Lung microvascular endothelial cell (primary cell): Measurements from ENCODE around the gene TSPAN3. TPM values are rescaled to one million over a fixed set of nuclear protein-coding genes. Genes with fewer than 3 reads are reported as not detected.
A peak's percentile ranks its signal among the peaks of the same experiment; 100 is the strongest.

Source experiments
- DNase-seq, 2 donors: peaks; one replicate each; pipeline versions ENCODE4 v3.0.0 to v3.0.0-alpha.2; 2010; ENCODE audit warnings: low read depth in 2 of 2
- total RNA-seq: library from RNA; depleted of rRNA; stranded (reverse); fragments of >200 nt; gene quantifications from 2 replicates; pipeline ENCODE4 v1.2.1, GENCODE V29; 2014

TSPAN3 gene
- total RNA-seq, 1 donor from 2014 or later, result 170 TPM

DNA sequence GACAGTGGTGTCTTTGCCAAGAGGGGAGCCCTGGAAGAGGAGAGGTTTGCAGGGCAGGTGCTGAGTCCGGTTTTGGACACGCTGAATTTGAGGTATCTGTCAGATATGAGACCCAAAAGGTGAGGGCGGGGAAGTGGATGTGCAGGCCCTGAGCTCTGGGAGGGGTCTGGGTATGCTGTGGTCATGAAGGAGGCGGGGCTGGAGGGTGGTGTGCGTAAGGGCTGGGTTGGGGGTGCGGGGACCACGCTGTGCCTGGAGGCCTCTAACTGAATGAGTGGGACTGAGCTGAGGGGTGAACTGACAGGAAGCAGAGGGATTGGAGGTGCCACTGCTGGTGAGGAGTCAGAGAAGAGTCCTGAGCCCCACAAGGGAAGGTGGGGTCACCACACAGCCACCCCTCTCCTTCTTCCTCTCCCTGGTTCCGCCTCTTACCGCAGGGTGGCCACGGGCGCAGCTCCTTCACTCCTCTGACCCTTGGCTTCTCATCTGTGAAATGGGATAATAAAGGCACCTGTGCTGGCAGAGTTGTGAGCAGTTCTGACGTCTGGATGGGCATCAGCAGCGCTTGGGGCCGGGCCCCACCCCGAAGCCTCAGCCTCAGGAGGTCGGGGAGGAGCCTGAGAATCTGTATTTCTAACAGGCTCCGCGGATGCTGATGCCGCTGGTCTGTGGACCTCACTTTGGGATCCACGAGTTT lies 47.2 kb downstream of the TSPAN3 start:
- no peak for DNase-seq

DNA sequence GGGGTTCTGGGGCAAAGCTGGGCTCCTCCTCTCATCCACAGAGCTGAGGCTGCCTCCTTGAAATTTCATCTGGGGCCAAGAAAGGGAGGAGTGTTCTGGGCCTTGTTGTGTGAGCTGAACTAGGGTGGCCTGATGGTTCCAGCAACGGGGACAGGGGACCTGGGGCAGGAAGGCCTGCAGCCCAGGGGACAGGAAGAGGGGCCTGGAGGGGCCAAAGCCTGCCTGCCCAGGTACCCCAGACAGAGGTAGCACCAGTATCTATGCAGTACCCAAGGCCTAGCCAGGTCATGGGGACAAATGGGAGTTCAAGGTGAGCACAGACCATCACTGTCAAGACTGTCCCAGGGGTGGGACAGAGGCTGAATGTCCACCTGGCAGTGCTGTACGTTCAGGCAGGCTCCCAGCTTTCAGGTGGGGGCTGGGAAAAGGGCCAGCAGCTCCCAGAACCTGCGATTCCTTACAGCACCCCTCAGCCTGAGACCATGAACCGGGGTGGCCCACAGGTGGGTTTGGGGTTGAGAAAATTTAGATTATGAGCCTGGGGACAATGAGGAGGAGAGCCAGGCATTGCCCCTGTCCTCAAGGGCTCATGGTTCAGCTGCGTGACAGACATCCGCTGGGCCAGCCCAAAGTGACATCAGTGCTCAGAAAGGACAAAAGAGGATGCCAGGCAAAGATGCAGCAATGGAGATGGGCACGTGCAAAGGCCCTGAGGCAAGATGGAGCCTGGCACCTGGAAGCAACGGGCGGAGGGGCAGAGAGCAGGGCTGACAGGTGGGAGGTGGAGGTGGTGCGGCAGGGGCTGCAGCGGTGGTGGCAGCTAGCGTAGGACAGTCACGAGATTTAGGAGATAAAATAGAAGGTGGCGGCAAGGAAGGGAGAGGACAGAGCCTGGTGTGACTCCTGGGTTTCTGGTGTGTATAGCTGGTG lies 48.0 kb downstream of the TSPAN3 start:
- no peak for DNase-seq

DNA sequence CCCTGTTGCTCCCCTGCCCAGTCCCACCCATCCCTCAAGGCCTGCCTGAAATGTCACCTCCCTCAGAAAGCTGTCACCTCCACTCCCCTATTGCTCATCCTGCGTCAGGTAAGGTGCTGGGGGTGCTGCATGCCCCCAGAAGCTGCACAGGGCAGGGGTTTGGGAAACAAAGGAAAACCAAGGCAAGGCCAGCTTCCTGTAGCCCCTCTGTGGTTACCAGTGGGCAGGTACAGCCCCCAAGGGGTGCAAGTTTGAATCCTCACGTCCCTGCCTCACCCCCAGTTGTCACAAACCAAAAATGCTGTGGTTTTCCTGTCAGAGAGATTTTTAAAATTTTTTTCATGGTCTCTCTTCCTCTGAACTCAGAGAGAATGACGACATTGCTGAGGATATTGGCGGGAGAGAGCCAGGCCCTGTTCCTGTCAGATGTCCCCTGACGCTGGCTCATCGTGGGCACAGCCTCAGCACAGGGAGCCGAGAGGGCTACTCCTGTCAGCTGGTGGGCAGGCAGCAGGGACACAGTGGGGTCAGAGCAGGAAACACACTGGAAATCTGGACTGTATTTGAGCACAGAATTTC lies 49.0 kb downstream of the TSPAN3 start:
- peak; percentile 78 to 91 for DNase-seq

DNA sequence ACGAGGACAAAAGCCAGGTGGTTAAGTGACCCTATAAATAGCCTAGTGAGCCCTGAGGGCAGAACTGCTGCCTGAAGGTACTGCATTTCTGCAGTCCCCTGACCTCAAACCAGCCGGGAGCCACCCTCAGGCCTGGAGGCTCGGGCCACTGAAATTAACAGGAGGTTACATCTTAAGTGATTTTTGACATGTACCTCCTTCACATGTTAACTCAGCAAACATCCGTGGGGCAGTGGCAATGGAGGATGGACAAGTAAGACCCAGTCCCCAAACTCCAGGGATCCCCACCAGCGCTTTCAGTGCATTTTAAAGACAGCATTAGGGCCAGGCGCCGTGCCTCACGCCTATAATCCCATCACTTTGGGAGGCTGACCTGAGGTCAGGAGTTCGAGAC lies 49.8 kb downstream of the TSPAN3 start:
- no peak for DNase-seq

DNA sequence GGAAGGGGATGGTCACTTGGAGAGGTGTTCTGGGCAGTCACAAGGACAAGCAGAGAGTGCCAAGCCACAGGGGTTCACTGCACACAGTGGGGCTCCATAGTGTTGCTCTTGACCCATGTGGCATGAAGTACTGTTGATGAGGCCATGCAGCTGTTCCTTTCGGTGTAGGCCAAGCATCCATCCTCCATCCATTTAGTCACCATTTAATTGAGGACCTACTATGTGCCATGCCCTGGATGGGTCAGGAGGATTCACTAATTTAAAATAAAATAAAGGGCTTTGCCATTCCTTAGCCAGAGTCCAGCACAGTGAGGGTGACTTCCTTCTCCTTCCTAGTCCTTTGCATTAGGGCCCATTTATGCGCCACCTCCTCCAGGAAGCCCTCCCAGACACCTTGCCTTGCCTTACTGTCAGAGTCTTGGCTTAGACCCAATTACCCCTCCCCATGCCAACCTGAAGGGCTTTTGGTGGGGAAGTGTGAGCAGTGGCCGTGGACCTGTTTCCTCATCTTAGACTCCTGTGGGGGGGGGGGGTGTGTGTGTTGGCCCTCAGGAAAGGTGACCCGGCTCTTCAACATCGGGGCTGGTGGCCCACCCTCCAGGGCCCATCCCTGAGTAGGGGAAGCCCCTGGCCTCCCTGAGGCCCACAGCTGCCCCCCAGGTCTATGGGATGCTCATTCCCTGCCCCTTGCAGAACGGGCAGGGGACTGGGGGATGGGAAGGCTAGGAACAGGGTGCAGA lies 50.4 kb downstream of the TSPAN3 start:
- DNase-seq, result no peak

DNA sequence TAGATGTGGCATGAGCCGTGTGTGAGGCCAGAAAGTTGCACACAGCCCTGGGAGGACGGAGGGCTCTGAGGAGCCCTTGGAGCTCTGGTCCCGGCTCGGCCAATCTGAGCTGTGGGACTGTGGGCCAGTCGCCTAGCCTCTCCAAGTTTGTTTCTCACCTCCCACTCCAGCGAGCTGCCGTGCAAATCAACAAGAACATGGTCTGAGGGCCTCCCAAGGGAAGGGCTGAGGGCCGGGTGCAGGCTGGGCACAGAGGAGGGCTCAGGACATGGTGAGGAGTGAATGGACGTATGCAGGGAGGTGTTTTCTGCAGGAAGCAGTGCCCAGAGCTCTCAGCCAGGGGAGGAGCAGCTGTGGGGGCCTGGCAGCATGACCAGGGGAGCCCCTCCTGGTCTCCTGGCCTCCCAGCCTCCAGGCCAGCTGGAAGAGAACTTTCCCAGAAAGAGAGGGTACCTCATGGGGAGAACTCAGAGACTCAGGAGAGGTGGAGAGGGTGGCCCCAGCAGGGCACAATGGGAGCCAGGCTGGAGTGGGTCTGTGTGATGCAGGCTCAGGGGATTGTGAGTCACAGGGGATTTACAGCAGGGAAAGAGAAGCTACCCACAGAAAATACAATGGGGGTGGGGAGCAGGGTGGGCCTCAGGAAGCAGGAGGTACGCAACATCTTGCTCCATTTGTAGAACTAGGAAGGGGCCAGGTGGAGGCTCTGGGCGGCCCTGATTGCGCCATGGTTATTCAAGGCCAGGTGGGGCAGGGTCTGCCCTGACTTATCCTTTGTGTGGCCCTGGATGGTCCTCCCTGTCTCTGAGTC lies 51.2 kb downstream of the TSPAN3 start:
- DNase-seq, result peak in 1 of 2 donors; percentile 59

DNA sequence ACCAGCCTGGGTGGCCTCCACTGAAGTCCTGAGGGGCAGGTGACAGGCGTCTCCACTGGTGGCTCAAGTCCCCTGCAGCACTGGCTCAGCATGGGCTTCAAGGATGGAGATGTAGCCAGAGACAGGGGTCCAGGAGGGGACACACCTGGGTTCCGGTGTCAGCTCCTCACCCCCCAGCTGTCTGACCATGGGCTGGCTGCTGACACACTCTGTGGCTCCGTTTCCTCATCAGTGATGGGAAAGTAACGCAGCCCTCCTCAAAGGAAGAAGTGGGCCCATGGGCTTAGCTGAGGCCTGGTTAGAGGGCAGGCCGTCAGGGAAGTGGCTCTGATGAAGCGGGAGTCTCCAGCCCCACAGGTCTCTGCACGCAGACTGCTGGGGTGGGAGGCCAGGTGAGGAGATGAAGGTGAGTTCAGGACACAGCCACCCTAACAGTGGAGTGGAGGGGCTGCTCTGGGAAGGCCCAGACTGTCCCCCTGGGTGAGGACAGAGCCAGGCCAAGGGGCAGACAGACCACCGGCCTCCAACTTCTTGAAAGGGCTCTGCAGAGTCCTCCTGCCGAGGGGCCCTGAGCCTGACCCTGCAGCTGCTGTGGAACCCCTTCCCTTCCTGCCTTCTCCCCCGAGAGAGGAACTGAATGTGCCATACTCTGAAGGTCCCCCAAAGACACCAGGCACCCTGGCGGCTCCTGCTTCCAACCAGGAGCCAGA lies 52.0 kb downstream of the TSPAN3 start:
- DNase-seq, result no peak

DNA sequence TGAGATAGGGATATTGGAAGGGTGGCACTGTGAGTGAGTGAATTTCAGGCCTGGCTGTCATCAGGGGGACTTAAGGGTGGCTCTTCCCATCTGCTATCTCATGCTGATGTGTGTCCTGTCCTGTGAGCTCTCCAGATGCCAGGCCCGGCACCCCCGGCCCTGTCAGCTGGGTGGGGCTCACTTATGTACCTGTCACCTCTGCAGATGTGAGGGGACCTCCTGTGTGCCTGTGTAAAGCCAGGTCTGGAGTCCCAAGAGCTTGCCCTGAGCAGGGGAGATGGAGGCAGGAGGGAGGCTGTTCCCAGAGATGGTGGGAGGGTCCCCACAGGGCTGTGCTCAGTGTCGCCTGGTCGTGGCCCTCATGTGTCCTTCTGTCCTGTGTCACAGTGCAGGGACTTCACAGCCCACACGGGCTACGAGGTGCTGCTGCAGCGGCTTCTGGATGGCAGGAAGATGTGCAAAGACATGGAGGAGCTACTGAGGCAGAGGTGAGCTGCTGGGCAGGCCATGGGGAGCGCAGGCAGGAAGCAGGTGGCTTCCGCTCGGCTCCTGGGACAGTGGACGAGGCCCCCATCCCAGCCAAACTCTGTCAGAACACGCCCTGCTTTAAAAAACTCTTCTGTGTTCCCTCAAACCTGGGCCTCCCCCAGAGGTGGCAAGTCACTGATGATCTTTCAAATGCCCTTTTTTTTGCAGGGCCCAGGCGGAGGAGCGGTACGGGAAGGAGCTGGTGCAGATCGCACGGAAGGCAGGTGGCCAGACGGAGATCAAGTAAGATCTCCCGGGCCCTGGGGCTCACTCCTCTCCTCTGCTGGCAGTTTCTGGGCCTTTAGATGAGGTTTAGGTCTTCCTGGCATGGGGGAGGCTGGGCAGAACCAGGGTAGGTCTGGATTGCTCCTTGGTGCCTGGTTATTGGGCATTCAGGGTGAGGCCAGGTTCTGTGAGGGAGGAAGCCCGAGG lies 52.9 kb downstream of the TSPAN3 start:
- DNase-seq, result no peak

DNA sequence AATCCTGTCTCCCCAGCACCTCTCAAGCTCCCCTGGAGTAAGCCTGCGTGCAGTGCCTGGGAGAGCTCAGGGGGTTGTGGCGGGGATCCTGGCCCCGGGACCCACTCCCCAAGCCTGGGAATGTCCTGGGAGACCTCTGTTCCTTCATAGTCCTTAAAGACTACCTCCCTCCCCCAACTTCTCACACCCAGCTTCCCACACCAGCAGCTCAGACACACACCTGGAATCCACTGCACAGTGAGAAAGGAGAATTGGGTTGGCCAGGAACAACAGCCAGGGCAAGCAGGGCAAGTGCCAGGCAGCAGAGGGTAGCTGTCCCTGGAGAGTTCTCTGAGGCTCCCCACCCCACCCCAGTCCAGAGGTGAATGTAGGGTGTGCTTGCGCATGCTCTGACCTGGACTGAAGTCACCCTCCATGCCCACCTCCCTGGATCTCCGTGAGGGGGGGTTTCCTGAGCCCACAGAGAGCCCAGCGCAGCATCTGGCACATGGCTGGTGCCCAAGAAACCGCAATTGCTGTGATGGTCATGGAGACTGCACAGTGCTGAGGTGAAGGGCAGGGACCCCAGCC lies 53.7 kb downstream of the TSPAN3 start:
- no peak for DNase-seq

DNA sequence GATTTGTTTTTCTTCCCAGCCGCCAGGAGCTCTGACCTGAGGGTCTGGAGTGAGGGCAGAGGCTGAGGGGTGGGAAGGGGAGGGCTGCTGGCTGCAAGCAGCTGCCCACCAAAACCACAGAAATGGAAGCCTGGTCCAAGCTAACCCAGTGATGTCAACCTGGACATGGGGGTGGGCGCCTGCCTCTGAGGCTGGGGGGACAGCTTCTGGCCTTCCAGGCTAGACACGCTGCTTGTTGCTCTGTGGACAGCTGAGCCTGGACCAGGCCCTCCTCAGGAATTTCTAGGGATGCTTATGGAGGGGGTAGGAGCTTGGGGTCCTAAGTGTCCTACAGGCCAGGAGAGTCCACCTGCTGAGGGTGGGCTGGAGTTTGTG lies 54.6 kb downstream of the TSPAN3 start:
- DNase-seq, result no peak

DNA sequence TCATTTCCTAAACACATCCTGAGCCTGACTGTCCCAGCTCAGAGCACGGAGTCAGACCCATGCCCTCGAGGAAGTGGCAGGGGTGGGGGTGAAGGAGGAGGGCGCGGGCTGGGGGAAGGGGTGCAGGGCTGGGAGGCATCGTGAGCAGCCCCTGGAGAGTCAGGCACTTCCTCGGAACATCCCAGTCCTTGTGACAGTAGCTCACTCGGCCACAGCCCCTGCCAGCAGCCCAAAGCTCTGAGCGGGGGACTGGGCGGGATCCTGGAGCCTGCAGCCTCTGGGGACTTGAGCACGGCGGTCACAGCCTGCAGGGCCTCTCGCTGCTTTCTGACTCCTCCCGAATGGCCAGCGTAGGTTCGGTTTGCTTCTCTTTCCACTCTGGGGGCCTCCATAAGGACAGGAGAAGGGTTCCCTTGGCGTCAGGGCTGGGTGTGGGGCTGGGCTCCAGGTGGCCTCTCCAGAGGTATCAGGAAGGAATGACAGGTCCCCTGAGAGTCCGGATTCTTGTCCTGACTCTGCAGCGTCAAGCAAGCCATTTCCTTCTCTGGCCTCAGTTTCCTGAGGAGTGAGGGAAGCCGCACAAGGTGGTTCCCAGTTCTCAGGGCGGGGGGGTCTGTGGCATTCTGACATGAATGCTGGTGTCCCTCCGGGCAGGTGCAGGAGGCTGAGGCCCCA lies 55.1 kb downstream of the TSPAN3 start:
- DNase-seq, result no peak

DNA sequence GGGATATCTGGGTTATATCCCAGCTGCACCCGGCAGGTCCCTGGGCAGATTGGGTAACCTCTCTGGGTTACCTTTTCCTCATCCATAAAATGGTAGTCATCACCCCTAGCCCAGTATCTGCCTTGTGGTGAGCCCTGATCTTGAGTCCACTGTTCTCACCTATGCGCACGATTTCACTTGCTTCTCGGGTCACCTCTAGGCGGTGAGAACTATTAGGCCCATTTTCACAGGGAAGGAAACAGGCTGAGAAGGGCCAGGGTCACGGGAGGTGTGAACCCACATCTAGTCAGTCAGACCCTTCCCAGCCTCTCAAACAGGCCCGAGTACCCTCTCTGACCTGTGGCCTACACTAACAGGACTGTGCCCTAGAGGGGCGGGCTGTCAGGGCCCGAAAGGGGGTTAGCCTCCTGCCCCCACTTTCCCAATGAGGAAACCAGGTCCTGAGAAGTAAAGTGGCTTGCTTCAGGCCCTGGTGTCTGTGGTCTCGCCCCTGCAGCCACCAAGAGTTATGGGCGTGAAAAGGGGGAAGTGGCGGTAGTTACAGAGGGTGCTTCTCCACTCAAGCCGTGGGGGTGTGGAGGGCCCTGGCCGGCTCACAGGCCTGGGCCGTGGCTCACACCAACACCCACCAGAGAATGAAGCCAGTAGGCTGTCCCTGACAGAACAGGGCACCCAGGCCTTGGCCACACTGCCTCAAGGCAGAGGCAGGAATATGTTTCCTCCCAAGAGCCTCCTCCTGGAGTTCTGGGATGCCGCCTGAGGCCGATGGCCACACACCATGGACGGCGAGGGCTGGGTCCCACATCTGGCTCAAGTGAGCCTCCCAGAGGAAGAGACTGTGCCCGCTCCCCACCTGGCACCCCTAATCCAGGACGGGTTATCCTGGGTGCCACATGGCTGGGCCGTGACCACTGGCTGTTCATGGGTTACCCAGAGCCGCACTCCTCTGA lies 56.5 kb downstream of the TSPAN3 start:
- no peak for DNase-seq

DNA sequence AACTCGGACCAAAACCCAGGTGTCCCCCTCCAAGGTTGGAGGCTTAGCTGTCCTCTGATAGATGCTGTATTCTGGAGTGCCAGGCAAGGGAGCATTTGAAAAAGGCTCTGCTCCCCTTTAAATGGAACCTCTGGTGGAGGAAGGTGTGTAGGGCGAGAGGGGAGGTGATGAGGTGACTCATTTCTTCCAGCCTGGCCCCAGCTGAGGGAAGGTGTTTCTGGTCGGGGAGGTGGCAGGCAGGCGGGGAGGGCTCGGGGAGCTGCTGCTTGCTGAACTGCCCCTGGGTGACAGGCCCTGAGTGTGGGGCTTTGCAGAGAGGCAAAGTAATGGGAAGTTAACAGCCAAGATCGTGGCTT lies 57.2 kb downstream of the TSPAN3 start:
- DNase-seq, result no peak

DNA sequence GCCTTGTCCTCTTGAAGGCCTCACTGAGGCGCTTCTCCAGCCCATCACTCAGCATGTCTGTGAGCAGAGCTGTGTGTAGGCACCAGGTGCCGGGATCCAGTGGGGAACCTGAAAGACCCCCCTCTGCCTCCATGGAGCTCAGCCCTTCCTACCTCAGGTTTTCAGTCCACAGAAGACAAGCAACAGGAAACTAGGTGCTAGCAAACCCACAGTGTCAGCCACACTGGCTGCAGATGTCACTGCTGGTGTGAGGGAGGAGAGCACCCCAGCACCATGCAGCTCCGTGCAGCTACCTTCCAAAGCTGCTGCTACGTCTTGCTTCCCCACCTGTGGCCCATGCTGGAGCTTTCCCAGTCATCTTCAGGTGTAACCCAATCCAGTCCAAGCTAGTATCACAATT lies 58.0 kb downstream of the TSPAN3 start:
- DNase-seq, result no peak

DNA sequence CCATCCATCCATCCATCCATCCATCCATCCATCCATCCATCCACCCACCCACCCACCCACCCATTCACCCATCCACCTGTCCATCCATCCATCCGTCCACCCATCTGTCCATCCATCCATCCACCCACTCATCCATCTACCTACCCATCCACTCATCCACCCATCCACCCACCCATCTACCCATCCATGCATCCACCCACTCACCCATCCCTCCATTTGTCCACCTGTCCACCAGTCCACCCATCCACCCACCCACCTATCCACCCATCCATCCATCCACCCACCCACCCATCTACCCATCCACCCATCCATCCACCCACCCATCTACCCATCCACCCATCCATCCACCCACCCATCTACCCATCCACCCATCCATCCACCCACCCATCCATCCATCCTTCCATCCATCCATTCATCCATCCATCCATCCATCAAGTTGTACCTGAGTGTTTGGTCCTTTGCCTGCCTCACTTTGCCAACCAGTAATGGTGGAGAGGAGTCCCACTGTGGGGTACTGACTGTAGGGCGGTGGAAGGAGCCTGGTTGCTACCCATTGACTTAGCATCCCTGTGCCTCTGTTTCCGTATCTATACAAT lies 58.7 kb downstream of the TSPAN3 start:
- no peak for DNase-seq

DNA sequence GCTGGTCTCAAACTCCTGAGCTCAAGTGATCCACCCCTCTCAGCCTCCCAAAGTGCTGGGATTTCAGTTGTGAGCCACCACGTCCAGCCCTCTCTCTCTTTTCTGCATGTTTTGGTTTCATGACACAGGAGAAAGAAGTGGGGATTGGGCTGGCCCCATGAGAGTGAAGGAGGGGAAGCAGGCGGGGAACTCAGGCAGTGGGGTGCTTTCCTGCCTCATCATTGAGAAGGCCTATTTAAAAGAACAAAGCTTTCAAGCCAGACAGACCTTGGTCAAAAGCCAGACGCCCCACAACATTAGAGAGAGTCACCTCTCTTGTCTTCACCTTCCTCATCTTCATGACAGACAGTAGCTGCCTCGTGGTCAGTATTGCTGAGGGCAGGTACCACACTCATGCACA lies 60.1 kb downstream of the TSPAN3 start:
- no peak for DNase-seq

DNA sequence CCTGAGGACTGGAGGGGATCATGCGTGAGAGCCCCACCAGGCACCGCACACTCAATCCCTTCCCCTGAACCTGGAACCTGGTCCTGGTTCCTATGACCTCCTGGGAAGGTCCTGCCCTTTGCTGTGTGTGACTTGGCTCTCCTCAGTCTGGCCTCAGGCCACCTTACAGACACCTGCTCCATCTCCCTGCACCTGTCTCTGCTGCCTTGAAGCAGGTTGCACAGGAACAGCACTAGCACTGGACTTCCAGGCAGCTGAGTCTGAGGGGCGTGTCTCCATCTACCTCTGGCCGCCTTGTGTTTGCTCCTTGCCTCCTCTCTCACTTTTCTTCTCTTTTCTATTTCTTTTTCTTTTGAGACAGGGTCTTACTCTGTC lies 60.6 kb downstream of the TSPAN3 start:
- no peak for DNase-seq
